Urinary bladder (tissue), 4 donors: ENCODE measurements around the gene AQP2. TPM values are rescaled to one million over a fixed set of nuclear protein-coding genes. Genes with fewer than 3 reads are reported as not detected.

Experiments used
- DNase-seq: peaks from one replicate; pipeline ENCODE4 v3.0.0-alpha.2; 2015; ENCODE audit errors: extremely low spot score
- H3K27ac ChIP-seq: one replicate; pipeline ENCODE4 v1.5.1; 2013; ENCODE audit warnings: low read depth, mild to moderate bottlenecking, moderate library complexity
- H3K36me3 ChIP-seq: one replicate; pipeline ENCODE4 v1.6.1; 2013; ENCODE audit warnings: mild to moderate bottlenecking, moderate library complexity; ENCODE audit not compliant: insufficient read depth
- H3K4me1 ChIP-seq: one replicate; pipeline ENCODE4 v1.6.1; 2013; ENCODE audit warnings: mild to moderate bottlenecking, moderate library complexity; ENCODE audit not compliant: insufficient read depth
- H3K4me3 ChIP-seq: one replicate; pipeline ENCODE4 v1.5.1; 2013; ENCODE audit warnings: low read depth, low read length
- WGBS: extraction: QIAGEN DNeasy Blood & Tissue Kit; methylation state at CpG from one replicate; pipeline ENCODE4 v1.1.7; 2013; 5-methylcytosine and 5-hydroxymethylcytosine counted together
- polyA plus RNA-seq: library from polyadenylated mRNA; stranded (reverse); fragments of 200-250 nt; gene quantifications from one replicate; pipeline ENCODE4 v1.2.3, GENCODE V29; 2013
- total RNA-seq: library from RNA; depleted of rRNA; stranded (reverse); fragments of >200 nt; gene quantifications from one replicate; pipeline ENCODE4 v1.2.3, GENCODE V29; 2014
- donor health status: healthy with polysubstance abuse.
- donor health status: healthy.

AQP2 gene
- total and polyA plus RNA-seq, 2 donors: 0.04 TPM; not detected in 1

DNA sequence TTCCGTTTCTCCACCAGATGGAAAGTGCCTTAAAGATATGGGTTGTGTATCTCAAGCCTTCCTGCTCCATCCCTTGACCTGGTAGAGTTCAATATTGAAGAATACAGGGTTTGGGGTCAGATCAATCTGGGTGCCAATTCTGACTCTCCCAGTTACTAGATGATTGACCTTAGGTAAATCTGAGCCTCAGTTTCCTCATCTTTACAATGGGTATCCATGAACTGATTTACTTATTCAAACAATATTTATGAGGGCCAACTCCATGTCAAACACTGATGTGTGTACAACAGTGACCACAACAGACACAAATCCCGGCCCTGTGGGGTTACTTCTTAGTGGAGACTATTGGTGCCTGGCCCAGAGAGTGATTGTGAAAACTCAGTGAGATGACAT, 39.3 kb upstream of the AQP2 start:
- DNase-seq: no peak
- Histone ChIP-seq H3K4me3 (no peak overlapping the region), H3K4me1 (no peaks in the 10 kb centered on the region), H3K36me3 (no peaks in the 10 kb centered on the region), H3K27ac (no peak overlapping the region)
- WGBS: 91% methylated on average over 2 of the region's 2 CpGs

DNA sequence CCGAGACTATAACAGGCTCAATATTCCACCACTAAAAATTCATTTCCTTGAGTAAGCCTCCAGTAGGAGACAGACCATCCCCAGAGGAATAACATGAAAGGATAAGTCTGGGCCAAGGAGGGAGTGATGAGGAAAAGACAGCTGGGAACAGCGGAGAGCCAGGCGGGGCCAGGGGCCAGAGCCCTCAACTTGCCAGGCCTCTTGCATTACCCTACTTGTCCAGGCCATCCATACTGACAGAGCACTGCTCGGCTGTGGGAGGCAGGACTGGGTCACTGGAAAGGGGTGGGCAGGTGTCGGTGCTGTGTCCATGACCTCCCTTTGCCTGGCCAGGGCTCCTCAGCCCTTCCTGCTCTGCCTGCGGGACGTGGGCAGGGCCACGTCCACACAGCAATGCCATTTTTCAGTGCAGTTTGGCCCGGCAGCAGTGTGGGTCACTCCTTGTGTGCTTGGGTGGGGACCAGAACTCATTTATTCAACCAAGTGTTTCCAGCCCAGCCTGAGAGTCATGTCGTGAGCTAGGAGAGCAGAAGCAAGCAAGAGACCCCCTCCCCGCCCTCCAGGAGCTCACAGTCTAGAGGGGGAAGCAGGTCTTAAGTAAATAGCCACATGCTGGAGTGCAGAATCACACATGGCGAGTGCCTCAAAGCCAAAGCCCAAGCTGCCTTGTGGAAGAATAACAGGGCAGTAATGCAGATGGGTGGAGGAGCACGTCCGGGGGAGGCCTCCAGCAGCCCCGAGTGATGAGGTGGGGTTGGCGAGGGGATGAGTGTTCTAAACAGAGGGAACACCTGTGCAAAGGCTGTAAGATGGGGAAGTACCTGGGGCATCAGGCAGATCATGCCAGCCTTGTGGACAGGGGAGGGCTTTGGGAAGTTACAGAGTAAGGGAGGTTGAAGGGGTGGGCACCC, 37.9 kb upstream of the AQP2 start:
- Histone ChIP-seq H3K4me1 (no peaks in the 10 kb centered on the region), H3K36me3 (no peaks in the 10 kb centered on the region), H3K27ac (no peak overlapping the region), H3K4me3 (no peak overlapping the region)
- DNase-seq: no peak
- whole genome bisulfite sequencing: 79% methylated on average over 16 of the region's 16 CpGs

DNA sequence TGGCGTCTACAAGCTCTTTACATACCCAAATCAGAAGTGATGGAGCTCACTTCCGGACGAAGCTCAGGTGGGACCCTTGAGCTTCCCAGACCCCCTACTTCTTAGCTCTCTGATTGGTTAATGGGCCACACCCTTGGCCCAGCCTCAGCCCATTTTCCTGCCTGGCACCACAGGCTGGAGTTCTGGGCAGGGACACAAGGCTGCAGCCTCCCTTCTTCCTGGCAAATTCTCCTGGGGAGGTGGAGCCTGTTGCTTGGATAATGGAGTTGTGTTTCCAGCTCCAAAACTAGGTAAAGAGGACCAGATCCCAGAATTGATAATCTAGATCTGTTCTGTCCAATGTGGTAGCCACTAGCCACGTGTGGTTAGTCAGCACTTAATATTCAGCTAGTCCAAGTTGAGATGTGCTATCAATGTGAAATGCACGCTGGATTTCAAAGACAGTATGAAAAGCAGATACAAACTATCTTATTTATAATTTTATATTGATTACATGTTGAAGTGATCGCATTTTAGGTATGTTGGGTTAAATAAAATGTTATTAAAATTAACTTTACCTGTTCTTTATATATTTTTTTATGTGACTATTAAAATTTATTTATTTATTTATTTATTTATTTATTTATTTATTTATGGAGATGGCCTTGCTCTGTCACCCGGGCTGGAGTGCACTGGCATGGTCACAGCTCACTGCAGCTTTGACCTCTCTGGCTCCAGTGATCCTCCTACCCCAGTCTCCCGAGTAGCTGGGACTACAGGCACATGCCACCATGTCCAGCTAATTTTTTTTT, 34.2 kb upstream of the AQP2 start:
- no peak overlapping the region for H3K4me3 ChIP-seq
- H3K4me1 ChIP-seq: no peaks in the 10 kb centered on the region
- H3K36me3 ChIP-seq: no peaks in the 10 kb centered on the region
- 82% methylated on average over 8 of the region's 8 CpGs for WGBS
- no peak overlapping the region for H3K27ac ChIP-seq
- no peak for DNase-seq

- WGBS: 83% methylated on average over 12 of the region's 12 CpGs
- no peak for DNase-seq
- no peaks in the 10 kb centered on the region for H3K36me3 ChIP-seq
- no peak overlapping the region for H3K4me3 ChIP-seq
- H3K4me1 ChIP-seq: no peaks in the 10 kb centered on the region
- no peak overlapping the region for H3K27ac ChIP-seq
Measured at GRCh38 chr12:49917166-49917787, 33.3 kb upstream of the AQP2 start.

DNA sequence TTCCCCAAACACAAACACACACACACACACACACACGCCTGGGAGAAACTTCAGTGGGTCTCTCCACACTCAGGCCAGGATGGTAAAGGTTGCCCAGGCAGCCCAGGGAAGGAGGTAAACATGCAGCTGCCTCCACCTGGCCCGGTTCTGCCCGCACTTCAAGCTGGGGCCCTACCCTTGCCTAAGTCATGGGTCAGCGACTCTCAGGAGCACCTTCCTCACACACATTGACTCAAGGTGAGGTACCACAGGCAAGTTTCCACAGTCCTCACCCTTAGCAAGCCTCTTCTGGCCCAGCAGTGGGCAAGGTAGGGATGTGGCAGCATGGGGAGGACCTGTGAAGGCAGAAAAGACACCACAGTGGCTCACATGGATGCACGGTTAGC, 32.8 kb upstream of the AQP2 start:
- H3K4me1 ChIP-seq: no peaks in the 10 kb centered on the region
- DNase-seq: no peak
- 89% methylated on average over 5 of the region's 5 CpGs for WGBS
- H3K4me3 ChIP-seq: no peak overlapping the region
- H3K36me3 ChIP-seq: no peaks in the 10 kb centered on the region
- H3K27ac ChIP-seq: no peak overlapping the region

- no peaks in the 10 kb centered on the region for H3K36me3 ChIP-seq
- H3K4me3 ChIP-seq: no peak overlapping the region
- H3K4me1 ChIP-seq: no peaks in the 10 kb centered on the region
- DNase-seq: no peak
- no peak overlapping the region for H3K27ac ChIP-seq
- 66% methylated on average over 12 of the region's 12 CpGs for WGBS
Measured at GRCh38 chr12:49920241-49920914, 30.2 kb upstream of the AQP2 start.

DNA sequence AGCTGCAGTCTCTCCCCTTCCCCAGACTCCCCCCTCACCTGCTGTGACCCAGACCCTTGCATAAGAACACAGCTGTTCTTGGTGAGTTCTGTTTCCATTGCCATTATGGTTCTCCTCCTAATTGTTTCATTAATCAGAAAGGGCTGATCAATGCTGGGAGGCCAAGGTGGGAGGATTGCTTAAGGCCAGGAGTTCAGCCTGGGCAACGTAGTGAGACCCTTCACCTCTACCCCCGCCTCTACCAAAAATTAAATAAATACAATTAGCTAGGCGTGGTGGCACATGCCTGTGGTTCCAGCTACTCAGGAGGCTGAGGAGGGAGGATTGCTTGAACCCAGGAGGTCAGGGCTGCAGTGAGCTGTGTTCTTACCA, 29.6 kb upstream of the AQP2 start:
- no peak for DNase-seq
- 82% methylated on average over 3 of the region's 3 CpGs for WGBS

DNA sequence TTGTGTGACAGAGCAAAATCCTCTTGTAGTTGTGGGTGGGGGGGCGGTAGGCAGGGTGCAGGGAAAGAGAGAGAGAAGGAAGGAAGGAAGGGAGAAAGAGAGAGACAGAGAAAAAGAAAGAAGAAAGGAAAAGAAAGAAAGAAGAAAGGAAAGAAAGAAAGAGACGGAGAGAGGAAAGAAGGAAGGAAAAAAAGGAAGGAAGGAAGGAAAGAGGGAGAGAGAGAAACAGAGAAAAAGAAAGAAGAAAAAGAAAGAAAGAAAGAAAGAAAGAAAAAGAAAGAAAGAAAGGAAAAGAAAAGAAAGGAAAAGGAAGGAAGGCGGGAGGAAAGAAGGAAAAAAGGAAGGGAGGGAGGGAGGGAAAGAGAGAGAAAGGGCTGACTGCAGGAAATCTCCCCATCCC, 29.2 kb upstream of the AQP2 start:
- Histone ChIP-seq H3K4me1 (no peaks in the 10 kb centered on the region), H3K27ac (no peak overlapping the region), H3K36me3 (no peaks in the 10 kb centered on the region), H3K4me3 (no peak overlapping the region)
- 75% methylated on average over 3 of the region's 3 CpGs for WGBS
- no peak for DNase-seq

More for the DNA sequence above, 29.6 kb upstream of the AQP2 start:
- no peak overlapping the region for H3K27ac ChIP-seq
- H3K36me3 ChIP-seq: no peaks in the 10 kb centered on the region
- no peaks in the 10 kb centered on the region for H3K4me1 ChIP-seq
- no peak overlapping the region for H3K4me3 ChIP-seq

DNA sequence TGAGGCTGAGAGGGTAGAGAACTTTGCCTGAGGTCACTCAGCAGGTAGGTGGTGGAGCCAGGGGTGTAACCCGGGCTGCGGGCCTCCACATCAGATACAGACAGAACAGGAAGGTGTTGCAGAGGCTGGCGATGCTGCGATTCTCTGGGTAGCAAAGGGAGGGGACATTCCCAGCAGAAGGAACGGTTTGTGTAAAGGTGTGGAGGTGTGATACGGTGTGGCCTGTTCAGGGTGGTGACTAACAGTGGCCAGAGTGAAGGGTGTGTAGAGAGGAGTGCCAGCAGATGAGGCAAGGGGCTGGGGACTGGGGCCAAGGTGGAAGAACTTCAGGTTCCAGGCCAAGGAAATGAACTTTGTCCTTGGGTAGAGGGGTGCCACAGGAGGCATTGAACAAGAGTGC, 28.6 kb upstream of the AQP2 start:
- Histone ChIP-seq H3K27ac (no peak overlapping the region), H3K4me1 (no peaks in the 10 kb centered on the region), H3K36me3 (no peaks in the 10 kb centered on the region), H3K4me3 (no peak overlapping the region)
- no peak for DNase-seq
- 79% methylated on average over 6 of the region's 6 CpGs for WGBS

- no peak overlapping the region for H3K27ac ChIP-seq
Measured at GRCh38 chr12:49922349-49923034, 28.0 kb upstream of the AQP2 start.

DNA sequence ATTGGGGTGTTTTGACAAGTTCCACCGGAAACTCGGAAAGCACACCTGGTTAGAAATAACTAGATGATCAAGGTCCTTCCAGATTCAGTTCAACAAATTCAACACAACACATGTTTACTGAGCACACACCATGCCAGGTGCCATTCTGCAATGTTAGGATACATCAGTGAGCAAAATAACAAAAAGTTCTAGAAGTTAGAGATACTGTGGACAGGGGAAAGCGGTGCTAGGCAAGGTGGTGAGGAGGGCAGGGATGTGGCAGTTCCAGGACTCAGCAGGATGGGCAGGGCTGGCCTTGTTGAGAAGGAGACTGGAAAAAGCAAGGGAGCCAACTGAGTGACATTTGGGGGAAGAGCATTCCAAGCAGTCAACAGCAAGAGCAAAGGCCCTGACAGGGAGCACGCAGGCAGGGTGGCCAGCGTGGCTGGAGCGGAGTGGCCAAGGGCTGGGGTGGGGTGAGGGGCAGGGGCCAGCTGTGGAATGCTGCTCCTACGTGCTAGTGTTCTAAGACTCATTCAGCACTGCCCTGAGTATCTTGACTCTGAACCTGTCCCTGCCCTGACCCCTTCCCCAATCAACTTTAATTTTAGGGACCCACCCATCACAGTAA, 27.4 kb upstream of the AQP2 start:
- WGBS: 78% methylated on average over 7 of the region's 7 CpGs
- Histone ChIP-seq H3K4me1 (no peaks in the 10 kb centered on the region), H3K27ac (no peak overlapping the region), H3K36me3 (no peaks in the 10 kb centered on the region), H3K4me3 (no peak overlapping the region)
- no peak for DNase-seq

More at GRCh38 chr12:49922349-49923034, 28.0 kb upstream of the AQP2 start:
- Histone ChIP-seq H3K4me1 (no peaks in the 10 kb centered on the region), H3K36me3 (no peaks in the 10 kb centered on the region), H3K4me3 (no peak overlapping the region)
- WGBS: 60% methylated on average over 12 of the region's 12 CpGs
- DNase-seq: no peak

DNA sequence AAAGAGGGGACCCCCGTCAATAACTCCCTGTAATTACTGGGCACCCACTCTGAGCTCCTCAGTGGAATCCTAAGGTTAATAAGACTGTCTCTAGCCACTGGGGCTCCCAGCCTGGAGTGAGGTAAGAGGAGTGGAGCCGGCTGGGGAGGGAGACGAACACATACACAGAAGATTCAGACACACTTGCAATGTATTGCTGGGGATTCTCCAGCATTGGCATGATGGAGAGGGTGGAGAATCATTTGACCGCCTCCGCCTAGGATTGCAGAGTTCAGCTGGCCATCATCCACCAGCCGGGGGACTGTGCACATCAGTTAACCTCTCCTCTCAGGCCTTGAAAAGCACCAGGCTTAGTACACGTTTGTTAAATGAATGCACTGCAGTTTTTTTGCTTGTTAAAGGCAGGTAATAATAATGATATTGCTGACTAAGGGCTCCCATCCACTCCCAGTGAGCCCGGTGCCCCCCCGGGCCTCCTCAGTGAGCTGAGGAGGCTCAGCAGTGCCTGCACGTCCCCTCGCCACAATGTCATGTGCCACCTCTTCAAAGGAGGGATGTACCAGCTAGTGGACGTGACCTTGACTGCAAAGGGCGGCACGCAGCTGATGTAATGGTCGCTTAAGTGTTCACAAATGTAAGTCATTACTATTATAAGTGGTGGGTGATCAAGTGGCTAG, 26.5 kb upstream of the AQP2 start:
- DNase-seq: no peak
- WGBS: 80% methylated on average over 15 of the region's 15 CpGs
- no peak overlapping the region for H3K4me3 ChIP-seq
- H3K36me3 ChIP-seq: no peaks in the 10 kb centered on the region
- no peaks in the 10 kb centered on the region for H3K4me1 ChIP-seq
- H3K27ac ChIP-seq: no peak overlapping the region
